T1000 (cell line): ENCODE results near the gene APOC4.

Source experiments
- DNase-seq: peaks from one replicate; lab custom pipeline; 2025; ENCODE audit warnings: mixed read lengths; lab: John Stamatoyannopoulos, UW

The APOC4 gene

GRCh38 chr19:44993926-44994537 is 52.0 kb downstream of the APOC4 start:
- DNase-seq = no peak
